HG02588 (cell line): ENCODE measurements around the gene ABHD12.

Experiments used
- ATAC-seq: cut with Tn5 transposase; IDR thresholded peaks from one replicate; pipeline ENCODE4 v1.9.1; 2021; ENCODE audit warnings: mild to moderate bottlenecking, moderate library complexity; ENCODE audit not compliant: unreplicated experiment

The ABHD12 gene

GRCh38 chr20:25280051-25280573, 110.5 kb downstream of the ABHD12 start:
- ATAC-seq, result no peak

- no peak for ATAC-seq
Observed at GRCh38 chr20:25279403-25279802, 111.2 kb downstream of the ABHD12 start.

GRCh38 chr20:25278636-25279361, 111.8 kb downstream of the ABHD12 start:
- ATAC-seq, result no peak

GRCh38 chr20:25277941-25278521, 112.6 kb downstream of the ABHD12 start:
- ATAC-seq, result no peak

GRCh38 chr20:25277051-25277801, 113.4 kb downstream of the ABHD12 start:
- ATAC-seq, result no peak

GRCh38 chr20:25276533-25277050, 114.0 kb downstream of the ABHD12 start:
- no peak for ATAC-seq

GRCh38 chr20:25275813-25276532, 114.7 kb downstream of the ABHD12 start:
- no peak for ATAC-seq

- no peak for ATAC-seq
Observed at GRCh38 chr20:25274891-25275812, 115.5 kb downstream of the ABHD12 start.

GRCh38 chr20:25274481-25274880, 116.2 kb downstream of the ABHD12 start:
- no peak for ATAC-seq

GRCh38 chr20:25273541-25274358, 116.9 kb downstream of the ABHD12 start:
- ATAC-seq, result no peak

GRCh38 chr20:25273046-25273445, 117.6 kb downstream of the ABHD12 start:
- no peak for ATAC-seq

- ATAC-seq, result no peak
Observed at GRCh38 chr20:25272223-25273000, 118.2 kb downstream of the ABHD12 start.

GRCh38 chr20:25271486-25272222, 119.0 kb downstream of the ABHD12 start:
- no peak for ATAC-seq

- no peak for ATAC-seq
Observed at GRCh38 chr20:25270829-25271251, 119.8 kb downstream of the ABHD12 start.

GRCh38 chr20:25269833-25270170, 120.8 kb downstream of the ABHD12 start:
- no peak for ATAC-seq

GRCh38 chr20:25269057-25269832, 121.4 kb downstream of the ABHD12 start:
- no peak for ATAC-seq
